IPS-11a (cell line): ENCODE results near the gene ZFP36L2.

ENCODE experiments used
- H3K4me3 ChIP-seq: one replicate; pipeline ENCODE4 v1.5.1; 2013; ENCODE audit warnings: low read depth, low read length, control low read depth

ZFP36L2 gene

GRCh38 chr2:43210467-43211303 lies 15.7 kb downstream of the ZFP36L2 start:
- H3K4me3 ChIP-seq: no peak overlapping the region

- no peak overlapping the region for H3K4me3 ChIP-seq
Observed at GRCh38 chr2:43210125-43210466, 16.3 kb downstream of the ZFP36L2 start.

GRCh38 chr2:43209204-43209717 lies 17.1 kb downstream of the ZFP36L2 start:
- H3K4me3 ChIP-seq: no peak overlapping the region

- no peak overlapping the region for H3K4me3 ChIP-seq
Observed at GRCh38 chr2:43207553-43208300, 18.7 kb downstream of the ZFP36L2 start.

- H3K4me3 ChIP-seq: no peak overlapping the region
Observed at GRCh38 chr2:43206602-43207001, 19.8 kb downstream of the ZFP36L2 start.

GRCh38 chr2:43203373-43203772 lies 23.0 kb downstream of the ZFP36L2 start:
- H3K4me3 ChIP-seq: no peak overlapping the region

- no peak overlapping the region for H3K4me3 ChIP-seq
Observed at GRCh38 chr2:43202289-43202688, 24.1 kb downstream of the ZFP36L2 start.

- H3K4me3 ChIP-seq: no peak overlapping the region
Observed at GRCh38 chr2:43201497-43201896, 24.9 kb downstream of the ZFP36L2 start.

GRCh38 chr2:43201016-43201415 lies 25.4 kb downstream of the ZFP36L2 start:
- no peak overlapping the region for H3K4me3 ChIP-seq

GRCh38 chr2:43199492-43200488 lies 26.6 kb downstream of the ZFP36L2 start:
- H3K4me3 ChIP-seq: no peak overlapping the region

GRCh38 chr2:43198263-43198662 lies 28.1 kb downstream of the ZFP36L2 start:
- H3K4me3 ChIP-seq: no peak overlapping the region

GRCh38 chr2:43197588-43197896 lies 28.9 kb downstream of the ZFP36L2 start:
- no peak overlapping the region for H3K4me3 ChIP-seq

- no peak overlapping the region for H3K4me3 ChIP-seq
Observed at GRCh38 chr2:43196768-43197587, 29.4 kb downstream of the ZFP36L2 start.

- no peak overlapping the region for H3K4me3 ChIP-seq
Observed at GRCh38 chr2:43194121-43194869, 32.1 kb downstream of the ZFP36L2 start.

GRCh38 chr2:43193652-43194120 lies 32.7 kb downstream of the ZFP36L2 start:
- no peak overlapping the region for H3K4me3 ChIP-seq

GRCh38 chr2:43192744-43193651 lies 33.4 kb downstream of the ZFP36L2 start:
- H3K4me3 ChIP-seq: no peak overlapping the region

GRCh38 chr2:43191947-43192516 lies 34.4 kb downstream of the ZFP36L2 start:
- H3K4me3 ChIP-seq: no peak overlapping the region
